GM12891 (cell line): Measurements from ENCODE around the gene NUP85.

Experiments used
- PAX5 ChIP-seq: IDR thresholded peaks from 2 replicates; pipeline ENCODE4 v1.6.1; 2011; ENCODE audit warnings: low read length, moderate library complexity, mild to moderate bottlenecking; ENCODE audit not compliant: insufficient read depth, severe bottlenecking
- POLR2A ChIP-seq: IDR thresholded peaks from 2 replicates; pipeline ENCODE4 v1.6.1; 2011; ENCODE audit warnings: low read depth, low read length, control low read depth
- POLR2AphosphoS5 ChIP-seq: IDR thresholded peaks from 2 replicates; pipeline ENCODE4 v1.6.1; 2011; ENCODE audit warnings: low read depth, low read length, control low read depth
- POU2F2 ChIP-seq: IDR thresholded peaks from 2 replicates; pipeline ENCODE4 v1.6.1; 2011; ENCODE audit warnings: low read depth, mild to moderate bottlenecking, control low read depth, low read length, moderate library complexity
- SPI1 ChIP-seq: IDR thresholded peaks from 2 replicates; pipeline ENCODE4 v1.6.1; 2011; ENCODE audit warnings: low read depth, low read length, control low read depth
- TAF1 ChIP-seq: IDR thresholded peaks from 2 replicates; pipeline ENCODE4 v1.6.1; 2011; ENCODE audit warnings: low read depth, low read length, control low read depth

DNA sequence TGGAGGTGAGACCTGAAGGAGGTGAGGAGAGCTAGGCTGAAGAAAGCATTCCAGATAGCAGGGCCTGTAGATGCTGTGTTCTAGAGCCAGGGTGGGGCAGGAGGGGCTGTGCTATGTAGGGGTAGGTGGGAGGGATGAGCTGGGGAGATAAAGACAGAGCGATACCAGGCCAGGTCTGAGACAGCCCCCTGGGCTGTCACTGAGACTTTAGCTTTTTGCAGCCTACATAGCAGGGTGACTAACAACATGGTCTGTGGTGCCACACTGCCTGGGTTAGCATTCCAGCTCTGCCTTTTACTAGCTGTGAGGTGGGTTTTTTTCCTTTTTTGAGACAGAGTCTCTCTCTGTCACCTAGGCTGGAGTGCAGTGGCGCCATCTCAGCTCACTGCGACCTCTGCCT, 14.3 kb downstream of the NUP85 start:
- TF ChIP-seq POLR2A (no peak), POLR2AphosphoS5 (no peak), TAF1 (no peak), PAX5 (no peak), SPI1 (no peak), POU2F2 (no peak)
